Forelimb muscle (tissue), 1 donor: ENCODE results near the gene ATG7. TPM values are rescaled to one million over a fixed set of nuclear protein-coding genes. Genes with fewer than 3 reads are reported as not detected.
A peak's percentile ranks its signal among the peaks of the same experiment; 100 is the strongest.
"Not testable (repeated sequence)": the region's sequence is repeated elsewhere in the genome, so short reads cannot be mapped to it uniquely, and the experiment has no call there.

Source experiments
- DNase-seq: peaks from one replicate; pipeline ENCODE4 v3.0.0-alpha.2; 2013; ENCODE audit warnings: low read depth
- polyA plus RNA-seq: library from polyadenylated mRNA; unstranded; fragments of 120-200 nt; gene quantifications from one replicate; pipeline ENCODE4 v1.2.1, GENCODE V29; 2013; ENCODE audit not compliant: insufficient read length

The ATG7 gene
- polyA plus RNA-seq, 1 donor, result 11.7 TPM

DNA sequence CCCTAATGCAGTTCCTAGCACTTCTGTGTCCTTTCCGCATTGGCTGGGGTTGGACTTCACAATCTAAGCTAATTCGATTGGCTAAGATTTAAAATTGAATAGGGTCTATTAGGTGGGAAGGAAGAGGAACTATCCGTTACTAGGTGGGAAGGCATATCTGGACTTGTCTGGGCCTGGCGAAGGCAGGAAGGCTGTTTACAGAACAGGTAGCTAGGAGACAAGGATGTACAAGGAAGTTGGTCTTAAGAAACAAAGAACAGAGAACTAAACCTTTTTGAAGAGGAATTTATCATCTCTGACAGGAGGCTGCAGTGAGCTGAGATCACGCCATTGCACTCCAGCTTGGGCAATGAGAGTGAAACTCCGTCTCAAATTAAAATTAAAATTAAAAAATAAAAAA, 17.3 kb upstream of the ATG7 start:
- no peak for DNase-seq

GRCh38 chr3:11255537-11255936, 16.7 kb upstream of the ATG7 start:
- DNase-seq, result not testable (repeated sequence)

DNA sequence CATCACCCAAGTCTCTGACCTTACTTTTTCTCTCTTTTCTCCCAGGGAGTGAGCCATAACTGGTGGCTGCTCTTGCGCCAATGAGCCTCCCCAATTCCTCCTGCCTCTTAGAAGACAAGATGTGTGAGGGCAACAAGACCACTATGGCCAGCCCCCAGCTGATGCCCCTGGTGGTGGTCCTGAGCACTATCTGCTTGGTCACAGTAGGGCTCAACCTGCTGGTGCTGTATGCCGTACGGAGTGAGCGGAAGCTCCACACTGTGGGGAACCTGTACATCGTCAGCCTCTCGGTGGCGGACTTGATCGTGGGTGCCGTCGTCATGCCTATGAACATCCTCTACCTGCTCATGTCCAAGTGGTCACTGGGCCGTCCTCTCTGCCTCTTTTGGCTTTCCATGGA, 13.2 kb upstream of the ATG7 start:
- DNase-seq, result no peak

DNA sequence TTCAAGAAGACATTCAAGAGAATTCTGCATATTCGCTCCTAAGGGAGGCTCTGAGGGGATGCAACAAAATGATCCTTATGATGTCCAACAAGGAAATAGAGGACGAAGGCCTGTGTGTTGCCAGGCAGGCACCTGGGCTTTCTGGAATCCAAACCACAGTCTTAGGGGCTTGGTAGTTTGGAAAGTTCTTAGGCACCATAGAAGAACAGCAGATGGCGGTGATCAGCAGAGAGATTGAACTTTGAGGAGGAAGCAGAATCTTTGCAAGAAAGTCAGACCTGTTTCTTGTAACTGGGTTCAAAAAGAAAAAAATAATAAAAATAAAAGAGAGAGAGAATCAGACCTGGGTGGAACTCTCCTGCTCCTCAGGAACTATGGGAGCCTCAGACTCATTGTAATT, 11.7 kb upstream of the ATG7 start:
- no peak for DNase-seq

DNA sequence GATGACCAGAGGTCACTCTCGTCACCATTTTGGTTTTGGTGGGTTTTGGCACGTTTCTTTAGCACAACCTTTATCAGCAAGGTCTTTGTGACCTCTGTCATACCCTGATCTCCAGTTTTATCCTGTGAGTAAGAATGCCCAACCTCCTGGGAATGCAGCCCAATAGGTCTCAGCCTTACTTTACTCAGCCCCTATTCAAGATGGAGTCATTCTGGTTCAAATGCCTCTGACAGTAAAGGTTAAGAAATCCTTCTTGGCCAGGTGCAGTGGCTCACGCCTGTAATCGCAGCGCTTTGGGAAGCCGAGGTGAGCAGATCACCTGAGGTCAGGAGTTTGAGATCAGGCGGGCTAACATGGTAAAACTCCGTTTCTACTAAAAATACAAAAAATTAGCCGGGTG, 3.2 kb upstream of the ATG7 start:
- DNase-seq, result no peak

- no peak for DNase-seq
Measured at GRCh38 chr3:11272906-11273574, 843 bp downstream of the ATG7 start.

GRCh38 chr3:11273891-11274291, 1.7 kb downstream of the ATG7 start:
- DNase-seq, result no peak

DNA sequence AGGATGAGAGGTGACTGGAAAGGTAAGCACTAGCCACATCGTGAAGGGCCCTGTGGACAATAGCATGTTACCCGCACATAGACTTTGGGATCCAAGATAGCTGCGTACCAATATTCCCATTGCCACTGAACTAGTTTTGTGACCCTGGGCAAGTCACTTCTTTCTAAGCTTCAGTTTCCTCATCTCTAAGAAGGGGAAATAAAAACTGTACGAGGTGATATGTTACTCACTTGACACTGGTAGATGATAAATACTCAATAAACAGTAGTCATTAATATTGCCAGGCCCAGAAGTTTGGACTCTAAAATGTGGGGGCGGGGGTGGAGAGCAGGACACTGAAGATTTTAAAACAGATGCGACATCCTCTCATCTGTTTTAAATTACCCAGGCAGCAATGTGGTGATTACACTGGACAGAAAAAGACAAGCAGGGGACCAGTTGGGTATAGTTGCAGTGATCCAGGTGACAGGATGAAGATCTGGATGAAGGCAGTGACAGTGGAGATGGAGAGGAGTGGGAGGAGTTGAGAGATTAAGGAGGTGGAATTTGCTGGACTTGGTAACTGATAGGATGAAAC, 2.5 kb downstream of the ATG7 start:
- no peak for DNase-seq

DNA sequence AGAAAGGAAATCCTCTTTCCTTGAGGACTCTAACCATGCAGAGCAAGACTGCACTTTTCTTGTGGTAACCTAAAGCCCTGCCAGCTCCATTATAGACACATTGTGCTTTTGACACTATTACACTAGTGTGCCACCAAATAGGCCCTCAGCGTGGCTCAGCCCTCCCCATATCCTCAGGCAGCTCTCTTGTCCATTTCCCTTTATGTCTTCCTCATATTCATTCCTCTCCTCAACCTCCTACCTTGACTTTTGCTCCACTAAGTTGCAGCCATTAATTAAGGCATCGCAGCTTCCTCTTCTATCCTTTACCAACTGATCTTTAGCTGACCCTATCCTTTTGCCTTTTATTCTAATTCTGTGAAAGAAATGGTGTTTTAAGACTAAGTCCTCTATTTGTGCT, 3.7 kb downstream of the ATG7 start:
- DNase-seq, result no peak

- no peak for DNase-seq
Measured at GRCh38 chr3:11276901-11277300, 4.7 kb downstream of the ATG7 start.

GRCh38 chr3:11282250-11283138, 10.3 kb downstream of the ATG7 start:
- peak; percentile 66 for DNase-seq

GRCh38 chr3:11283139-11283475, 10.9 kb downstream of the ATG7 start:
- DNase-seq, result no peak

GRCh38 chr3:11284011-11284410, 11.8 kb downstream of the ATG7 start:
- DNase-seq, result no peak

GRCh38 chr3:11285471-11285870, 13.3 kb downstream of the ATG7 start:
- DNase-seq, result no peak

DNA sequence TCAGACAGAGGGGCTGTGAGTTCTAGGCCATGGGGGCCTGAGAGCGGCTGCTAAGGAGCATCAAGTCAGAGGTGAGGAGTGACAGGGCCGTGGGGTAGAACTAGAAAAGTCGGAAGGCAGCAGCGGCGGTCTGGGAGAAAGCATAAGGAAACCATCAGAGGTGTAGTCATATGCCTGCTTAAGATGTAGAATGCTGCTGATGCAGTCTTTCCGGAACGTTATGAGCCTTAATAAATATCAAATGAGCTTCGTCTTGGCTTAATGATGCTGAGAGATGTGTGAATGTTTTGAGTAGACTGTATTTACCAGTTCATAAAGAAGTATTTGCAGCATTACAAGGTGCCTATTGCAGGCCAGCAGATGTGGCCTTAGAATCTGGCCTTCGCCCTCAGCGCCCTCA, 15.2 kb downstream of the ATG7 start:
- DNase-seq, result no peak

GRCh38 chr3:11288021-11288491, 15.9 kb downstream of the ATG7 start:
- DNase-seq, result no peak

DNA sequence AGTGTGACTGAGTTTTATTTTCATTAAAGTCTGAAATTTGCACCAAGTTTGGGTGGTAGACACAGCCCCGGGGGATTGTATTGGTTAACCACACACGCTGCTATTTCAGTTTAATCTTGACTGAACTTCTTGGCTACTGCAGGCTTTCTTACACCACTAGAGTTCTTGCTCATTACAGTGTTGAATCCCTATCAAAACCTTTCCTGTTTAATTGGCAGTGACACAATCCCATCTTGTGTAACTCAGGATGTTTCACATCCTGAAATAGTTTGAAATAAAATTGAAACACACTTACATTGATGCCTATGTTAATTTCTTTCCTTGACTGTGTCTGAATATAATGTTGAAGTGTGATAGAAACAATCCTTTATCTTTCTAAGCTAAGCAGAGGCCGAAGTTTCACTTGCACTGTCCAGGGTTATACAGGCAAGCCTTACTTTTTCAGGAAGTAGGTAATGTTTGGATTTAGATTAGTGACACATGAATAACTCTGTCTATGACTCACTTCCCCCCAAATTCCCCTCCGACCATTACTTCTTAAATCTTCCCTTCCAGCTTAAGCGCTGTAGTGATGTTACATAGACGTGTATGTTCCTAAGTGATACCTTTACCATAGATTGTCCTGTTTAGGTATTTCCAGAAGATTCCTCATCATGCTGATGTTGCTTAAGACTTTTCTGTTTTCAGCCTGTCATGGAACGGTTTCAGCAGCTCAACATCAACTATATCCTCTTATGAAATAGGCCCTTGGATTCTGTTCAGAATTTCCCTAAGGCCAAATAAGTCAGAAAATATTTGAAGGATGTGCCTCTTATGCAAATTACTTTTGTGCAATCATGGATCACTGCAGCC, 16.8 kb downstream of the ATG7 start:
- DNase-seq, result no peak

GRCh38 chr3:11289864-11290263, 17.7 kb downstream of the ATG7 start:
- DNase-seq, result no peak

DNA sequence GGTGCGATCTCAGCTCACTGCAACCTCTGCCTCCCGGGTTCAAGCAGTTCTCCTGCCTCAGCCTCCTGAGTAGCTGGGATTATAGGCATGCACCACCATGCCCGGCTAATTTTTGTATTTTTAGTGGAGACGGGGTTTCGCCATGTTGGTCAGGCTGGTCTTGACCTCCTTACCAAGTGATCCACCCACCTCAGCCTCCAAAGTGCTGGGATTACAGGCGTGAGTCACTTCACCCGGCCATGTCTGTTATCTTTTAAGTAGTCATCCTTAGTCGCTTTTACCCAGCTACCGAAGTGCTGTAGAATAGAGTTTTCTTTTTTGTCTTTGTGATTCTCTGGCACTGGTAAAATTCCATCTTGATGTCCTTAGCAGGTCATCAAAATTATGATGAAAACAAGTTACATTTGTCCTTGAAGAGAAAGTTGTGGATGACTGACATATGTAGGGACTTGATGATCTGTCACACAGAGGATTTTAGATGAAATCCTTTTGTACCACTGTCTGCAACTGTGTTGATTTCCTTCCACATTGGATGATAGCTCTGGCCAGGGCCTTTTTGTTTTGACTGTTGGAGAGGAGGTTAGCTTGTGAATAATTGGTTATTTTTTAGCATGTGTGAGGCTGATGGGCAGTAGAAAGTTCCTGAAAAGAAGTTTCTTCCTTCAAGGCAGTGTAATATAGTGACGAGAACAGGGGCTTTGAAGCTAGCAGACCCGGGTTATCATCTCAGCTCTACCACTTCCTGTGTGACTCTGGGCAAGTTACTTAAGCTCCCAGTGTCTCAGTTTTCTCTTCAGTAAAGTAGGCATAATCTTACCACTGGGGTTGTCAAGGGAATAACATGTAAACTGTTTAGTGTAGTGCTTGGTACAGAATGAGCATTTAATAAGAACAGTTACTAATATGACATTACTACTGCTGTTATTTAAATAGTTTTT, 18.8 kb downstream of the ATG7 start:
- DNase-seq, result no peak

DNA sequence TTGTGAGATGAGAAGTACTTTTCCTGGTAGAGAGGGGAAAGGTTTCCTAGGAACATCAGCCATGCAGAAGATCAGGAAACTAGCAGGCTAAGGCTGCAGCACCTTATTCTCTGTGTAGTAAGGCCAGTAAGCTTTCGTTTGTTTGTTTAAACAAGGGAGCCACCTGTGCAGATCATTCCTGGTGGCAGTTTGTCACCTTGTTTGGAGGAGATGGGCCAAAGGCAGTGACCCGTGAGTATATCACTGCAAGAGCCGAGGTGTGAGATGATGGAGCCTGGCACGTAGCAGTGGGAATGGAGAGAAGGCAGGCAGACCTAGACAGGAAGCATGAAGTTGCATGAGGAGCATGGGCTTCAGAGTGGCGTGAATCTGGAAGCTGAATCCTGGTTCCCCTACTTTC, 19.6 kb downstream of the ATG7 start:
- no peak for DNase-seq

DNA sequence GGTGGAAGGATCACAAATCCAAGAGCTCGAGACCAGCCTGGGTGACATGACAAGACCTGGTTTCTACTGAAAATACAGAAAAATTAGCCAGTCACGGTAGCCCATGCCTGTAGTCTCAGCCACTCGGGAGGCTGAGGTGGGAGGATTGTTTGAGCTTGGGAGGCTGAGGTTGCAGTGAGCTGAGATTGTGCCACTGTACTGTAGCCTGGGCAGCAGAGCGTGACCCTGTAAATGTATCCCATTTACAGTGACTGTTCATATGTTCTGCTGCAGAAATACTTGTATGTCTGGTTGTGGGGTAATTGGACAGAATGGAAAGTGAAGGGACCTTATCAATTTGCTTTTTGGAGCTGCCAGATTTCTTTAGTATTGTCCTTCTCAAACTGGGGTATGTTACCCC, 24.9 kb downstream of the ATG7 start:
- DNase-seq, result no peak
